Left ventricle myocardium inferior (tissue), 1 donor: ENCODE results near the gene SMG7. TPM values are rescaled to one million over a fixed set of nuclear protein-coding genes. Genes with fewer than 3 reads are reported as not detected.

Experiments
- DNase-seq: peaks from one replicate; pipeline ENCODE4 v3.0.0-alpha.2; 2020
- H3K27ac ChIP-seq: fragments of 200-600 bp; replicated peaks from 2 replicates; pipeline ENCODE4 v1.8.0; 2021
- H3K27me3 ChIP-seq: fragments of 200-600 bp; 2 replicates; pipeline ENCODE4 v1.8.0; 2021; ENCODE audit warnings: low read depth
- H3K36me3 ChIP-seq: fragments of 200-600 bp; 2 replicates; pipeline ENCODE4 v1.8.0; 2021
- H3K4me1 ChIP-seq: fragments of 200-600 bp; 2 replicates; pipeline ENCODE4 v1.8.0; 2021
- H3K4me3 ChIP-seq: fragments of 200-600 bp; 2 replicates; pipeline ENCODE4 v1.8.0; 2021; ENCODE audit warnings: mild to moderate bottlenecking, moderate library complexity
- H3K9me3 ChIP-seq: fragments of 200-600 bp; replicated peaks from 2 replicates; pipeline ENCODE4 v1.8.0; 2021
- intact Hi-C: fragments of 100-400 bp; cut with micrococcal nuclease; formaldehyde crosslinking; loops from one replicate; pipeline ENCODE4 v1.11.0; 2022
- total RNA-seq: library from RNA; stranded (reverse); fragmentation: NEBNext Ultra II Directional; extraction: Animal tissue kit (Norgen Biotek cat#: 25700); gene quantifications from one replicate; pipeline ENCODE4 v1.2.1, GENCODE V29; 2021
- TF ChIP-seq, protein P1 (sequence below): fragments of 200-600 bp; IDR thresholded peaks from 2 replicates; pipeline ENCODE4 v1.8.0; 2021; ENCODE audit warnings: antibody characterized with exemption, mild to moderate bottlenecking, borderline replicate concordance
- donor health status: DM: no; HTN: yes; CAD: no; lungs with severe emphysema.

Gene SMG7
- total RNA-seq, 1 donor from 2014 or later = 41.6 TPM

GRCh38 chr1:183514235-183514634, 41.9 kb downstream of the SMG7 start:
- H3K36me3 ChIP-seq = peaks cover 33% of the 10 kb centered on the region
- H3K4me3 ChIP-seq = no peak overlapping the region
- no peak for DNase-seq
- TF ChIP-seq, protein P1, sequence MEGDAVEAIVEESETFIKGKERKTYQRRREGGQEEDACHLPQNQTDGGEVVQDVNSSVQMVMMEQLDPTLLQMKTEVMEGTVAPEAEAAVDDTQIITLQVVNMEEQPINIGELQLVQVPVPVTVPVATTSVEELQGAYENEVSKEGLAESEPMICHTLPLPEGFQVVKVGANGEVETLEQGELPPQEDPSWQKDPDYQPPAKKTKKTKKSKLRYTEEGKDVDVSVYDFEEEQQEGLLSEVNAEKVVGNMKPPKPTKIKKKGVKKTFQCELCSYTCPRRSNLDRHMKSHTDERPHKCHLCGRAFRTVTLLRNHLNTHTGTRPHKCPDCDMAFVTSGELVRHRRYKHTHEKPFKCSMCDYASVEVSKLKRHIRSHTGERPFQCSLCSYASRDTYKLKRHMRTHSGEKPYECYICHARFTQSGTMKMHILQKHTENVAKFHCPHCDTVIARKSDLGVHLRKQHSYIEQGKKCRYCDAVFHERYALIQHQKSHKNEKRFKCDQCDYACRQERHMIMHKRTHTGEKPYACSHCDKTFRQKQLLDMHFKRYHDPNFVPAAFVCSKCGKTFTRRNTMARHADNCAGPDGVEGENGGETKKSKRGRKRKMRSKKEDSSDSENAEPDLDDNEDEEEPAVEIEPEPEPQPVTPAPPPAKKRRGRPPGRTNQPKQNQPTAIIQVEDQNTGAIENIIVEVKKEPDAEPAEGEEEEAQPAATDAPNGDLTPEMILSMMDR = no peak
- no peaks in the 10 kb centered on the region for H3K27me3 ChIP-seq
- H3K27ac ChIP-seq = no peak overlapping the region
- intact Hi-C loops = no loop called here
- H3K4me1 ChIP-seq = peaks cover 41% of the 10 kb centered on the region
- H3K9me3 ChIP-seq = no peaks in the 10 kb centered on the region

GRCh38 chr1:183515002-183515689, 42.8 kb downstream of the SMG7 start:
- Histone ChIP-seq H3K27me3 (no peaks in the 10 kb centered on the region), H3K27ac (no peak overlapping the region), H3K4me3 (no peak overlapping the region), H3K9me3 (no peaks in the 10 kb centered on the region), H3K4me1 (peaks cover 32% of the 10 kb centered on the region), H3K36me3 (peaks cover 35% of the 10 kb centered on the region)
- intact Hi-C loops = loop anchor here (5.0 kb wide), 1 partner anchor 33 kb away; no protein-coding TSS in a partner anchor
- DNase-seq = no peak
- TF ChIP-seq, protein P1 = no peak

DNA sequence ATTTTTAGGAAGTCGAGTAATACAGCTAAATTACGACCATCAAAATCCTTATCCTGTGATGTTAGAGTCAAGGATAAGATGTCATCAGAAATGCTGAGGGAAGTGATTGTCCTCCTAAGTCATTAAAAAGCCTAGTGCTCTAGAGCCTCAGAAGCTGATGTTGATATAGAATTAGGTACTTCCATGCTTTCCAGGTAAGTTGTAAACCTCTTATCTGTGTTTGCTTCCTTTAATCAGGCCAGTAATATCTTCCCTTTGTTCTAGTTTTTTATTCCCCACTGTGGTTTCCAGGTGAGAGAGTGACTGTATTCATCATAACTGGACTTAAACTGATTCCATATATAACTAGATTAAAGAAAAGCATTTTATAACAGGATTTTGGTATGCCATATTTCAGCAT, 44.4 kb downstream of the SMG7 start:
- no peak overlapping the region for H3K4me3 ChIP-seq
- intact Hi-C loops = loop anchor here (5.0 kb wide), 1 partner anchor 34 kb away; no protein-coding TSS in a partner anchor
- TF ChIP-seq, protein P1 = no peak
- DNase-seq = no peak
- no peaks in the 10 kb centered on the region for H3K9me3 ChIP-seq
- H3K27me3 ChIP-seq = no peaks in the 10 kb centered on the region
- H3K4me1 ChIP-seq = peaks cover 34% of the 10 kb centered on the region
- peaks cover 44% of the 10 kb centered on the region for H3K36me3 ChIP-seq
- no peak overlapping the region for H3K27ac ChIP-seq

DNA sequence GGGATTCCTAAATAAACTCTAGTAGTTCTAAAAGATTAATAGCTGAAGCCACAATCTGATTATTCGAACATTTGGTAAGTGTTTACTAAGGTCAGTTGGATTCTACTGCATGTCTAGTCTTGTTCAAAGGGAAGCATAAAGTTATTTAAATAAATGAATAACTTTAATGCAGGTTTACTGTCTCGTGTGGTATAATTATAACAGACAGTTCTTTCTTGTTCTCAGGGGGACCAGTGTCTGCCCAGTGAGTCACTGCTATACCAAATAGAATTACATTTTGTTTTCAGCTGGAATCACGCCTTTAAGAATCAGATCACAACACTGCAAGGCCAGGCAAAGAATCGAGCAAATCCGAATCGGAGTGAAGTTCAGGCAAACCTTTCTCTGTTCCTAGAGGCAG, 45.1 kb downstream of the SMG7 start:
- H3K36me3 ChIP-seq = peaks cover 47% of the 10 kb centered on the region
- TF ChIP-seq, protein P1 = no peak
- no peaks in the 10 kb centered on the region for H3K9me3 ChIP-seq
- H3K27me3 ChIP-seq = no peaks in the 10 kb centered on the region
- H3K27ac ChIP-seq = no peak overlapping the region
- H3K4me3 ChIP-seq = no peak overlapping the region
- peaks cover 27% of the 10 kb centered on the region for H3K4me1 ChIP-seq
- DNase-seq = no peak
- intact Hi-C loops = loop anchor here (5.0 kb wide), 1 partner anchor 35 kb away; no protein-coding TSS in a partner anchor

DNA sequence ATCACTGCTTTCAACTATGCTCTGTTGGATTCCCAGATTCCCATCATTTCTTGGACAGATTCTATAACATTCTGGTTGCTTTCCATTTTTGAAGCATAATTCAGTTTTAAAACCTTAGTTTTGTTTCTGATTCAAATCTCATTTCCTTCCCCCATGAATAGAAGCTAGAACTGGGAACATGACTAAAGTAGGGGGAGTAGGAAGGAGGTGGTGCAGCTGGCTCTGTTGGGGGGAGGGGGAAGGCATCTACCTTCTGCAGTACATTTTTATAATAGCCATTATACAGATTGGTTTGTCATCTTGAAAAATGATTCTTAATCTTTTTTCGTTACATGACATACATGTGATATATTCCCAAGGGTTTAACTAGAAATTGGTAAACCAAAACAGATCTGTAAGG, 48.1 kb downstream of the SMG7 start:
- TF ChIP-seq, protein P1 = no peak
- intact Hi-C loops = no loop called here
- Histone ChIP-seq H3K27ac (no peak overlapping the region), H3K27me3 (no peaks in the 10 kb centered on the region), H3K36me3 (peaks cover 60% of the 10 kb centered on the region), H3K4me3 (no peak overlapping the region), H3K9me3 (no peaks in the 10 kb centered on the region), H3K4me1 (peaks cover 17% of the 10 kb centered on the region)
- no peak for DNase-seq
